Esophagus mucosa (tissue), 1 donor: Measurements from ENCODE around the gene PLA2G2D. TPM values are rescaled to one million over a fixed set of nuclear protein-coding genes. Genes with fewer than 3 reads are reported as not detected.

Source experiments
- ATAC-seq: fragments of 200-7000 bp; cut with Tn5 transposase; one replicate; pipeline ENCODE4 v1.9.1; 2020
- total RNA-seq: library from RNA; stranded (reverse); gene quantifications from one replicate; pipeline ENCODE4 v1.2.4, GENCODE V29; 2023
- donor health status: DM: yes; HTN: yes; CAD: no.

PLA2G2D gene
- total RNA-seq, 1 donor from 2014 or later, result 0.20 TPM

DNA sequence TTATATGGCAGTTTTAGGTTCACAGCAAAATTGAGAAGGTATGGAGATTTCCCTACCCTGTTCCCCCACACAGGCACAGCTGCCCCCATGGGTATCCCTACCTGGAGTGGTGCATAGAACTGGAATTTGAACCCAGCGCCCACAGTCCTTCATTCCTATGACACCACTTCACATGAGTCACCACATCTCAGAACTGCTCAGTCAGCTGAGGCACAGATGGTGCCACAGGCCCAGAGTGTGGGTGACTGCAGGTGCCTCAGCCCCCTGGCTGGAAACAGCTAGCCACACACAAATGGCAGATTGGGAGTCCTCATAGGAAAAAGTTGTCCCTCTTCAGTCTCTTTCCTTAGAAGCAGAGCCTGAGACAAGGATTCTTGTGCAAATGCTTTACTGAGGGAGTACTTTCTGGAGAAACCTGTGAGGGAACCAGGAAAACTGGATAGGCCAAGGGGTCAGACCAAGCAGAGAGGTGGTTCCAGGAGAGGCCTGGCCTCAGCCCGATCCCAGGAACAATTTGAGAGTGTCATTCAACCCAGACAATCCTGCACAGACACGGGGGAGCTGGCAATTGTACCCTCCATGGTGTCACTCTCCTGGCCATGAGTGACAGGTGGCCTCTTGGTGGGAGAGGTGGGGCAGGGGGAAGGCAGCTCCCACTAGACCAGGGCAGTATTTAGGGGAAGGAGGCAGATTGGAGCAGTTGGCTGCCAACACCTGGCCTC lies 6.9 kb downstream of the PLA2G2D start:
- peak; percentile 36 for ATAC-seq

DNA sequence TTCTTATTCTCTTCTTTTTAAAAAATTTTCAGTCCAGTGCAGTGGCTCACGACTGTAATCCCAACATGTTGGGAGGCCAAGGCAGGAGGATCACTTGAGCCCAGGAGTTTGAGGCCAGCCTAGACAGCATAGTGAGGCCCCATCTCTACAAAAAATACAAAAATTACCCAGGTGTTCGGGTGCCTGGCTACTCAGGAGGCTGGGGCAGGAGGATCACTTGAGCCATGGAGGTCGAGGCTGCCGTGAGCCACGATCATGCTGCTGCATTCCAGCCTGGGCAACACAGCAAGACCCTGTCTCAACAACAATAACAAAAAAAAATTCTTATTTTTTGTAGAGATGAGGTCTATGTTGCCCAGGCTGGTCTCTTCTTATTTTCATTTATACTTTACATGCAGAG lies 7.9 kb downstream of the PLA2G2D start:
- ATAC-seq, result no peak

DNA sequence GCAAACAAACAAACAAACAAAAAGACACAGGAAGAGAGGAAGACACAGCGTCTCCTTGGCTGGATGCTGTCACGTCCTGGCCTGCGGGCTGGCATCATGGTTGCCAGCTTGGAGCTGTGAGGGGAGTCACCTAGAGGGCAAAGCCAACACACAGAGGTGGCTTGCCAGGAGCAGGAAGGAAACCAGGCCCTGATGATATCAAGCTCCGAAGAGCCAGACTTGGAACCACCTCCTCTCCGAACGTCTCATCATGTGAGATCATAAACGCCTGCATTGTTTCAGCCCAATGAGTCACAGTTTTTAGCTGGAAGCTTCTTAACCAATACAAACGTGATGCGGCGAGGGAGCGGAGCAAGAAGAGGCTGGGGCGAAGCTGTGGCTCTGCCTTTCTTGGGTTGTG lies 8.7 kb downstream of the PLA2G2D start:
- ATAC-seq, result peak; percentile 91

DNA sequence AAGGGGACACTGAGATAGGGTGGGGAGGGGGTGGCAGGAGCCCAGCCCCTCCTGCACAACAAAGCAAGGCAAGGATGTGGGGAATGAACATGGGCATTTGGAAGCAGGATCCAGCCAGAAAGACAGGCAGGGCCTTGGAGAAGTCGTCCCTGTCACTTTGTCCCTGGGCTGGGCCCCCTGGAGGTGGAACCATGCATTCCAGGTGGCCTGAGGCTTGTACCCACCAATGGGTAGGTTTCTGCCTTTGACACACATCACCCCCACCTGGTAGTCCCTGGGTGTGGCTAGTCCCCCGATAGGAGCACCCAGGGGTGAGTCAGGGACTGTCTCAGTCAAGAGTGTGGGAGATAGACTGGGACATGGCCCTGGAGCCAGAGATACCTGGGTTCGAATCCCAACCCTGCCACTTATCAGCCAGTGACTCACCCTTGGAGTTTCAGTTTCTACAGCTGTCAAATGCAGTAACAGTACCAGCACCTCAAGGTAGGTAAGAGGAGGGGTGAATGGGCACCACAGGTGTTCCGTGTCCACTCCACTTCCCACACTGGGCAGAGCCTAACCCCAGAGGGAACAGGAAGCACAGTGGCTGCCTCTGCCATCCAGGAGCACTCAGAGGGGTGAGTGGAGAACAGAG lies 10.0 kb downstream of the PLA2G2D start:
- peak; percentile 25 for ATAC-seq

DNA sequence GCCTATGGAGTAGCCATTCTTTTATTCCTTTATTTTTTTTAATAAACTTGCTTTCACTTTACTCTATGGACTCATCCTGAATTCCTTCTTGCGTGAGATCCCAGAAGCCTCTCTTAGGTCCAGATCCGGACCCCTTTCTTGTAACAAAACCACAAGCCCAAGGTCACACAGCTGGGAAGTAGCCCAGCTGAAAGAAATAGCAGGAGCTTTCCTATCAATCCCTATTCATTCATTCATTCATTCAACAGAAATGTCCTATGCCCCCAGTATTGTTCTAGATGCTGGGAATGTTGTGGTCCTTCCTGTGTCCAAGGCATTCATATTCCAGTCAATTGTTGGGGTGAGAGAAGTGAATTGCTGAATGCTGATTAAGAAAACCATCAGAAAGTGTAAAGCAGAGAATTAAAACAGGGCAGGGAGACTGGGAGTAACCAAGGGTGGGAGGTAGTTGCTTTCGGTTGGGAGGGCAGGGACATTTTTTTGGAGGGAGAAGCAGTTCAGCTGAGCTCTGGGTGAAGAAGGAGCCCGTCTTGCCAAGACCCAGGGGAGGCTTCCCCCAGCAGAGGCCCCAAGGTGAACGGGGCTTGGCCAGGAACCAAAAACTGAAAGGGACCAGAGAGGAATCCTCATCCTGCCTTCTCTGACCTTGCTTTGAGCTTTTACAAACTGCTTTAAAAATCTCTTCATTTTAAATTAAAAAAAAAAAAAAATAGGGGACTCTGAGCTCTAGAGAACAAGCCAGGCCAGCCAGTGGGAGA lies 10.8 kb downstream of the PLA2G2D start:
- no peak for ATAC-seq

DNA sequence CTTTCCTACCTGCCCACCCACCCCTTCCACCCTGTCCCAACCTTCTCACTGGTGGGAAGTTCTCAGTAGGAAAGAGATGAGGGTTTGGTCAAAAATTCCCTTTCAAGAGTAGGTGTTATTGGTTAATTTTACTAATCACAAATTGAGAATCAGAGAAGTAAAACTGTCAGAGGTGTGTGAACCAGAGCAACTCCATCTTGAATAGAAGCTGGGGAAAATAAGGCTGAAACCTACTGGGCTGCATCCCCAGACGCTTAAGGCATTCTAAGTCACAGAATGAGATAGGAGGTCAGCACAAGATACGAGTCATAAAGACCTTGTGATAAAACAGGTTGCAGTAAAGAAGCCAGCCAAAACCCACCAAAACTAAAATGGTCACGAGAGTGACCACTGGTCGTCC lies 11.5 kb downstream of the PLA2G2D start:
- ATAC-seq, result no peak

DNA sequence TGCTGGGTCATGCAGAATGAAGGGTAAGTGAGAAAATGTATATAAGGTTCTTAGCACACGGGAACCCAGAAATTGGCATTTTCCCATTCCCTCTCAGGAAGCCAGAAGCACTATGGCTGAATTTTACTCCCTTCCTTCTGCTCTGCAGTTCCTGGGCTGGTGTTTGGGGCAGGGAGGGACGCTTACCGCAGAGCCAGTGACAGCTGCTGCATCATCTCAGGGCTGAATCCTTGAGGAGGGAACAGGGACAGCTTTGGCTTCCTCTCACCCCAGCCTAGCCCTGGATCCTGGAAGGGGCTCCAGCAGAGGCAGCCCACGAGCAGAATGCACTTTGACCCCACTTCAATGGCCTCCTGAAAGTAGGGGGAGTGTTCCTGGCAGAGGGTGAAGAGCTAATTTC lies 12.0 kb downstream of the PLA2G2D start:
- ATAC-seq, result no peak

DNA sequence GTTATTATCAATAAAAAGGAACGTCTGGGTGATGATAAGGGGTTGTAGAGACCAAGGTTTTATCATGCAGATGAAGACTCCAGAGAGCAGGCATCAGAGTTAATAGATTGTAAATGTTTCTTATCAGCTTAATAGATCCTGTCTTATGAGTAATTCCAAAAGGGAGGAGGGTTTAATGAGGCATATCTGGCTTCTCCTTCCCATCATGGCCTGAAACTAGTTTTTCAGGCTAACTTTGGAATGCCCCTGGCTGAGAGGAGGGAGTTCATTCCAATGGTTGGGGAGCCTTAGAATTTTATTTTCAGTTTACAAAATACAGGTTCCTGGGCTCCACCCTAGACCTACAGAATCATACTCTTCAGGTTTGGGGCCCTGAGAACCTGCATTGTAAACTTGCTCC lies 13.5 kb downstream of the PLA2G2D start:
- ATAC-seq, result no peak

DNA sequence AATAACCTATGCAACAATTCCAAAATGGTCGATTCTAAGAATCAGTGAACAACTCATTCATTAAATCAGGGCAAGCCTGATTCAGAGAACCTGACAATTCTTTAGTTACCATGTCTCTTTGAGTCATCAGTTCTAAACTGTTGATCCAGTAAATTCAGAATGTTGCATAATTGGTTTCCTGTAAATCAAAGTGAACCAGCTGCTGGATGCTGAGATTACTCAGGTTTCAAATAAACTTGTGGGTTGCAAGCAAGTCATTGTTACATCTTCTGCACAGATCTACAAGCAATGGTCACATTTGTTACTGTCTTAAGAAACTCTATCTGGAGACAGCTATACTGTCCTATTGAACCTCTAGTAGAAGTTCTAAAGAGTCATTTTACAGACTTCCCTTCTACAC lies 16.5 kb downstream of the PLA2G2D start:
- ATAC-seq, result peak; percentile 55

DNA sequence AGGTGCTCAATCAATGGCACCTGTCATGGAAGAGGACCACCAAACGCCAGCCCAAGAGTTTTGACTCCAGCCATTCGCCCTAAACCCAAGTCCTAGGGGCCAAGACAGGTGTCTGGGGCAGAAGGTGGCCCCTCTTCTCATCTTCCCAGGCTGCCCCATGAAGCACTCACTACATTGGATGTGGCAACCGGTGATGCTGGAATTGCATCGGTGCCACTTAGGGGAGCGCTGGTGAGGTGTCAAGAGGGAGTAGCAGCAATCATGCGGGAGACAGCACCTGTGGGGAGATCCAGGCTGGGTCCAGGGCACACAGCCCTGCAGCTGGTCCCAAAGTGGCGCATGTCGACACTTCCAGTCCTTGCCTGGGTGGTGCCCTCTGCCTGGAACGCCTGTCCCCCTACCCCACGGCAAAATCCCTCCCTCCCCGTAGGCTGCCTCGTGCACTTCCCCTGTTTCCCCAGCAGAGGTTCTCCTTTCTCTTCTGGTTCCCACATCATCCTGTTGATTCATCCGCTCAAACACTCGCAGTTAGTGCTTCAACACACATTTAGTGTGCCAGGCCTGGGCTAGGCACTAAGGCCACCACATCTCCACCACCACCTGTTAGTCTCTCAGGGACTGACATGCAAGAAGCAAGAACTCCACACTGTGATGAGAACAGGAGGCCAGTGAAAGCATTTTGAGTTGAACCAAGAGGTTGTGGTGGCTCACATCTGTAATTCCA lies 18.5 kb downstream of the PLA2G2D start:
- ATAC-seq, result peak; percentile 73

DNA sequence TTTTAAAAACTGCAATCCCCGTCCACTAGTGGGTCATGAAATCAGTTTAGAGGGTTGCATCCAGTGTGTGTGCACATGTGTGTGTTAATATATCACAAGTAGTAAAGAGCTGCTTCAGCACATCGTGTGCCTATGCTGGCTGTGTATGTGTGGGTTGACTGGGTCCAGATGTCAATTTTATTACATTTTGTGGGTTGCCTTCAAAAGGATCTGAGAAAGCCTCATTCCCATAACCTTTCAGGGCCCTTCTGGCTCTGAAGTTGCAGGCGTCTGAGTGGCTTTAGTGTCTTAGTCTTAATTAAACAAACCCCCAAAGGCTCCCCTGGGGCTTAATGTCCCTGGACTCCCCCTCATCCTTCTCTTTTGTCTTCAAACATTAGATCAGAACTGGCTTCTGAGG lies 19.8 kb downstream of the PLA2G2D start:
- ATAC-seq, result no peak

DNA sequence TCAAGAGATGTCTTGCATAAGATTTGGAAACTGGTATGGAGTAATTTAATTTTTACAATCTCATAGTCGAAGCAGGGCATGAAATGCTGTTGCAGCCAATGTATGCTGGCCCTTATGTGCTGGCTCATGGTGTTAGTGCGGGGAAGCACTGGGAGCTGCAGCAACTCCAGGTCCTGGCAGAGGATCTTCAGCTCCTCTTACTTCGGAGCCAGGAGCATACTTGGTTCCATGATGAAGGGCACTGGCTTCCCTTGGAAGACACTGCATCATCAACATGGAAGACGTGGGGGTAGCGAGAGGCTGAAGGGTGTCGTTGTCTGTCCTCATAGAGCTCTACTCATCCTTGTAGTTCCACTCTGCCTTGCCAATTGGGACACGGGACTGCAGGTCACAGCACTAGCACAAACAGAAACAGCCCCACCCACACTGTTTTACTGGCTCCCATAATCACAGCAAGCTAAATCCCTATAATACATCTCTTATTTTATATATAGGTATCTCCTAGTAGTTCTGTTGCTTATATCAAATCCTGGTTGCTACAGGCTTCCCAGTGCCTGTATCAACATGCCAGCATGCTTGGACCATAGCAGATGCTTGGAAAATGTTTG lies 22.4 kb downstream of the PLA2G2D start:
- ATAC-seq, result no peak

DNA sequence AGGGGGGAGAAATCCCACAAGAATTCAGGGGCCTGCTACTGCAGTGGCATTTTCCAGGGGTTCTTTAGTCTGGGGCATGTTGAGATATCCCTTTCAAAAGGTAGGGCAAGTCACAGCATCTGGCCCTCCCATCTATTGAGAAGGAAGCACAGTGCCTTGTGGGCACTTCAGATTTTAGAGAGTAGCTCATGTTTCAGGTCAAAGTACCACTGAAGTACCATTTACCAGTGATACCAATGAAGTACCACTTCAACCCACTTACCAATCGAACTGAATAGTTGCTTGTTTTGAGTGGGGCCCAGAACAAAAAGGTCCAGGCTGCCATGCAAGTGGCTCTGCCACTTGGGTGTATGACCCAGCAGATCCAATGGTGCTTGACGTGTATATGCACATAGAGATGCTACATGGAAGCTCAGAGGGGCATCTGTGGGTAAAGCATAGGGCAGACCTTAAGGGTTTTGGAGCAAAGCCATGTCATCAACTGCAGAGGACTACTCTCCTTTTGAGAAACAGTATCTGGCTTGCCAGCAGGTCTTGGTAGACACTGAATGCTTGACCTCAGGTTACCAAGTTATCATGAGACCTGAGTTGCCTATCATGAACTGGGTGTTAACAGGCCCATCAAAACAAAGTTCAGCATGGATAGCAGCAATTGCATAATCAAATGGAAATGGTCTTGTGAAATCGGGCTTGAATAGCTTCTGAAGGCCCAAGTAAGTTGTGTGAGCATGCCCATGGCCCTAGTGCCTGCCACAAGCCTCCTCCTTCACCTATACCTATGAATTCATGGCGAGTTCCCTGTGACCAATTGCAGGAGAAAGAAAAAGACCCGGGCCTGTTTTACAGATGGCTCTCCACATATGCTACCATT lies 23.5 kb downstream of the PLA2G2D start:
- ATAC-seq, result no peak

DNA sequence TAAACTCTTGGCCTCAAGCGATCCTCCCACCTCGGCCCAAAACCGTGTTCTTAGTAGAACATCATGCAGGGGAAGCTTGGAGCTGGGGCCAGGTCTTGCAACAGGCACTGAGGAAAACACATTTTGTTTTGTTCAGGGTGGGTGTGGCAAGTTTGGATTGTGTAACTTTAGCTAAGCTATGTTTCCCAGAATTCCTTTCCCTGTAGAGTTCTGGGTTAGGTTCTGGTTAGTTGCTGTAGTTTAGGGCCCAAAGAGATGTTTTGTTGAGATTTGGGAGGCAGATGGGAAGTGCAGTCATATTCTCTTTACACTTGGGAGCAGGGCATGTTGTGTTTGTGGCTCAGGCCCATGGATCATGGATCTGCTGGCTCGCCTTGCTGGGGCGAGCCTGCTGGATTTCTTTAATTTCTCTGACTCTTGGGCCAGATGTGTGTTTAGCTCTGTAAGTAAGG lies 25.4 kb downstream of the PLA2G2D start:
- ATAC-seq, result no peak

DNA sequence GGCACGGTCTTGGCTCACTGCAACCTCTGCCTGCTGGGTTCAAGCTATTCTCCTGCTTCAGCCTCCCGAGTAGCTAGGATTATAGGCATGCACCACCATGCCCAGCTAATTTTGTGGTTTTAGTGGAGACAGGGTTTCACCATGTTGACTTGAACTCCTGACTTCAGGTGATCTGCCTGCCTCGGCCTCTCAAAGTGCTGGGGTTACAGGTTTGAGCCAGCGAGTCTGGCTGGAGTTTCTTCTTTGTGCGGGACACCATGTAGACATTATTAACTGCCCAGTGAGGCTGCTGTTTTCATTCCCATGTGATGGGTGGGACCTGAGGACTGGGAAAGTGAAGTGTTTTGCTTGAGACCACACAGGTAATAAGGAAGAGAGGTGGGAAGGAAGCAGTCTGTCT lies 26.0 kb downstream of the PLA2G2D start:
- no peak for ATAC-seq

DNA sequence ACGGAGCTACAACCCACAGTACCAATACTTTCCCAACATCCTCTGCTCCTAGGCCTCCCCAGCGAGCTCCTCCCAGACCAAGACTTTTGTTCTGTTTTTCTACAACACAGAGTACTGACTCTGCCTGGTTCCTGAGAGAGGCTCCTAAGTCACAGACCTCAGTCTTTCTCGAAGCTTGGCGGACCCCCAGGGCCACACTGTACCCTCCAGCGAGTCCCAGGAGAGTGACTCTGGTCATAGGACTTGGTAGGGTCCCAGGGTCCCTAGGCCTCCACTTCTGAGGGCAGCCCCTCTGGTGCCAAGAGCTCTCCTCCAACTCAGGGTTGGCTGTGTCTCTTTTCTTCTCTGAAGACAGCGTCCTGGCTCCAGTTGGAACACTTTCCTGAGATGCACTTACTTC lies 28.7 kb downstream of the PLA2G2D start:
- no peak for ATAC-seq

DNA sequence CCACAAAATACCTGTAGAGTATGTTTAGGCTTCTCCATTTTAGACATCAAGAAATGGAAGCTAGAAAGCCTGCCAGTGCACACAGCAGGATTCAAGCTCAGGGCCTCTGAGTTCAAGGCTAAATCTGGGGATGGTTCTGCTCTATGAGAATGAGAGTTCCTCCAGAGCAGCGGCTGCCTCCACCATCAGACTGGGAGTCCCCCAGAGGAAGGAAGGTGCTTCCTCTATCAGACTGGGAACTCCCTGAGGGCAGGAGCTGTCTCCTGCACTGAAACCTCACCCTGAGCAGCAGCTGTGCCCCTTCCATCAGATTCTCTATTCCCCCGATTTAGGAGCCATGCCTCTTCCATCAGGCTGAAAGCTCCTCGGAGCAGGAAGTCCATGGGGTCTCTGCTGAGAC lies 29.2 kb downstream of the PLA2G2D start:
- no peak for ATAC-seq

DNA sequence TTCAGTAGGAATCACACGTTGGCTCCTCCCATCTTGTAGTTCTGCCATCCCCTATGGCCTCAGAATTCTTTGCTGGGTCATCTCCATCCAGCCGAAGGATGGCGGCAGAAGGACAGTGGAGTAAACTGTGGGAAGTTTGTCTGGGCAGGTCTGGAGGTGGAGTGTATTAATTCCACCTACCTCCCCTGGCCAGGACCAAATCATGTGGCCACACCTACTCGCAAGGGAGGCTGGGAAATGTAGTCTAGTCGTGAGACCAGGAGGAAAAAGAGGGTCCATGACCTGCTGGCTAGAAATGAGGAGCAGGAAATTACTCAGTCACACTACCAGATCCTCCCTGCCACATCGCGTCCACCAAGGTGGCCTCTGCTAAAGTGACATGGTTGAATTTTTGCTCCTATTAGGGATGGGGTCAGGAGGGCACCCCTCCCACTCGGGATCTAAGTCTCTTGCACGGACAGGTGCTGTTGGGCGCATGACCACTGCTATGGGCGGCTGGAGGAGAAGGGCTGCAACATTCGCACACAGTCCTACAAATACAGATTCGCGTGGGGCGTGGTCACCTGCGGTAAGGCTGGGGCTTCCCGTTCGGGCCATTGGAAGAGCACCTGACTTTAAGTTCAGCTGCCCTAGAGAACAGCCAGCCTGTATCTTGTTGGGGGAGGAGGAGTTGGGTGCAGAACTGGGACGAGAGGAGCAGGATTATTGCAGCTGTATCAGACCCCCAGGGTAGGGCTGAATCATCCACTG lies 29.8 kb downstream of the PLA2G2D start:
- ATAC-seq, result peak; percentile 38

DNA sequence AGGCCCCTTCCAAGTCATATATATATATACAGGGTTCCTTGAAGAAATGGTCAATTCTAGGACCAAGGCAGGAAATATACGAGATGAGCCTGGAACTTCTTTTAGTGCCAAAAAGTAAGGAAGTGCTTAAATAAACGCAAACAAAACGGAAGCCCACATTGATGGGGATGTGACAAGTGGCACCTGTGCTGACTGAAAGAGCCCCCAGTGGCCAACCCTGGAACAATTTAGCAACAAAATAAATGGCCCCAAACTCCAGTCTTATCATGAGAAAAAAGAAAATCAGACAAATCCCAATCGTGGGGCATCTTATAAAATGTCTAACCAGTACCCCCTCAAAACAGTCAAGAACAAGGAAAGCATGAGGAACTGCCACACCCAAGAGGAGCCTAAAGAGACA lies 31.7 kb downstream of the PLA2G2D start:
- ATAC-seq, result no peak

DNA sequence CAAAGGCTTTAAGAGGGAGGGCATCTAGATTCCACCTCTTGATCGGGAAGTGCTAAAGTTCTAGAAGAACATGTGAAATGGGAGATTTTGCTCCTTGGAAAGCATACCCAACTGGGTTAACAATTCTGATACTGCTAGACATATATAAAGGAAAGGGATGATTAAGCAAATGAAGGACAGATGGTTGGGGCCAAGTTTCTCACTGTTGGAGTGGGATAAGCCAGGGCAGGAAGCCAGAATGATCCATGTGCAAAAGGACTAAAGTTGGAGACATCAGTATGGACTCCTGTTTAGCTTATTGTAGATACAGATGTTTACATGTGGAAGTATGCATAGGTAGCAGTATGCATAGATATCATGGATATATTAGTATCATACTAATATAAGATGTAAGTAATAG lies 32.5 kb downstream of the PLA2G2D start:
- no peak for ATAC-seq
